Hematopoietic multipotent progenitor cell treated with erythropoietin and hydrocortisone succinate and interleukin-3 and kit ligand, for 4 days (in vitro differentiated cells): ENCODE results near the gene SCT.

Experiments
- DNase-seq: peaks from one replicate; pipeline ENCODE4 v3.0.0-alpha.2; 2015

SCT gene

DNA sequence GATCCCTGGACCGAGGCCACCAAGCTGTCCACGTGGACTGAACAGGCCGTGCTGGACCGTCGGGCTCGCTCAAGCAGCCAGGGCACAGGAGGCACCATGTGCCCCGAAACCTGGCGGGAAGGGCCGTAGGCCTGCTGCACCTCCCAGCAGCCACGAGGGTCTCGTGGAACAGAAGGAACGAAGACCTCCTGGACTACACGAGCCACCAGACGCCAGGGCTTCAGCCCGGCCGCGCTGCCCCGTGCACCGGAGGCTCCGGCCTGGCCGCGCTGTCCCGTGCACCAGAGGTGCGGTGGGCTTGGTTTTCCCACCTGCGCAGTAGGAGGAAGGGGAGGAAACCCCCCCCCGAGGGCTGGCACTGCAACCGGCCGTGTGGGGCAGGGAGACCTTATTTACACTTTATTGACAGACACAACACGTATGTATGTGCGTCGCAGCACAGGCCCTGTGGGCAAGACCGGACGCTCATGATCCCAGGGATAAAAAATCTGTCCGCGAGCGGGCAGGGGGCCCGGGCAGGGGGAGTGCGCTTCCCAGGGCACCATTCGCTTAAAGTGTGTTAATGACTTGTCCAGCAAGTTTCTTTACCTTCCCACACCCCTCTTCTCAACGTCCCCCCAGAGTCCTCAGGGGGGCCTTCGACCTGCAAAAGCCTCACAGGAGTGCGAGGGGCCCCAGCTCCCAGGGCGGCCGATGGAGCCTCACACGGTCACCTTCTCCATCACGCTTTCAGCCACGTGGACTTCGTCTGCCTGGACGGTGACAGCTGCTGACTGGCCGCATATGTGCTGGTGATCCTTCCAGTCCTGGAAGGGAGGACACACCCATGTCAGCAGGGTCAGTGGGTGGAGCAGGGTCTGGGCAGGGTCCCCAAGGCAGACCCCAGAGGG lies 17.1 kb upstream of the SCT start:
- DNase-seq: no peak

DNA sequence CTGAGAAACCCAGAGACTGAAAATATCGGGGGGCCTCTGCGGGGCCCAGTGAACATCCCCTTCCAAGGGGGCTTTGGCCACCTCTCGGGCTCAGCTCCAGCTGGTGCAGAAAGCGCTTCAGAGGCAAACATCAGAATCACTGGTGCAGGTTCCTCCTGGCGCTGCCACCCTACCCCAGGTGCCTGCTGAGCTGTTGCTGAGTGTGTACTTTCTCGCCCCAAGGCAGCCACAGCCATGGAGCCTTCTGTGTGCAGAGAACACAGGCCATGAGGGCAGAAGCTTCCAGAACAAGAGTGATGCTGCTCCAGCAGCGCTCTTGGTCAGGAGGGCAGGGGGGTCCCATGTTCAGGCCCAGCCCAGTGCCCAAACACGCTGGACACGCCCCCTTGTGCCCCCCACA lies 16.4 kb upstream of the SCT start:
- DNase-seq: no peak

DNA sequence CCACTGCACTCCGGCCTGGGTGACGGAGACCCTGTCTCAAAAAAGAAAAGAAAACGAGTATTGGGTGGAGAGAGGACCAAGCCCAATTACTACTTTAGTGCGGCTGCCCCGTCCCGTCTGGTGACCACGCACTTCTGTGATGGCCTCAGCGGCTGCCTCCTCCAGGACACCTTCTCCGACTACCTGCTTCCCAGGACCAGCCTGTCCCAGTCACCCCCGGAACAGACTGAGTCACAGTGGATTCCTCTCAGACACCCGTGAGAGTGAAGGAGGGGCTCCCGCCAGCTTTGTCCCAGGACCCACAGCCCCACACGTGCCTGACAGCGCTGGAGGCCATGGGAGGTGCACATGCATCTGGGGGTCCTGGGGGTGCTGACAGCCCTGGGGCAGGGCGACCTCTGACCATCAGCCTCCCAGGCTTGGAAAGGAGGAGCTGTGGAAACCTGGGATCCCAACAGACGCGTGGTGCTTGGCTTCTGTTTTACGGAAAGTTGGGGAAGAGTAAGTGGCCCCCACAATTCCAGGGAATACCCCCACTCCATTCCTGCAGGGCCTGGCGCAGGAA lies 14.9 kb upstream of the SCT start:
- DNase-seq: no peak

DNA sequence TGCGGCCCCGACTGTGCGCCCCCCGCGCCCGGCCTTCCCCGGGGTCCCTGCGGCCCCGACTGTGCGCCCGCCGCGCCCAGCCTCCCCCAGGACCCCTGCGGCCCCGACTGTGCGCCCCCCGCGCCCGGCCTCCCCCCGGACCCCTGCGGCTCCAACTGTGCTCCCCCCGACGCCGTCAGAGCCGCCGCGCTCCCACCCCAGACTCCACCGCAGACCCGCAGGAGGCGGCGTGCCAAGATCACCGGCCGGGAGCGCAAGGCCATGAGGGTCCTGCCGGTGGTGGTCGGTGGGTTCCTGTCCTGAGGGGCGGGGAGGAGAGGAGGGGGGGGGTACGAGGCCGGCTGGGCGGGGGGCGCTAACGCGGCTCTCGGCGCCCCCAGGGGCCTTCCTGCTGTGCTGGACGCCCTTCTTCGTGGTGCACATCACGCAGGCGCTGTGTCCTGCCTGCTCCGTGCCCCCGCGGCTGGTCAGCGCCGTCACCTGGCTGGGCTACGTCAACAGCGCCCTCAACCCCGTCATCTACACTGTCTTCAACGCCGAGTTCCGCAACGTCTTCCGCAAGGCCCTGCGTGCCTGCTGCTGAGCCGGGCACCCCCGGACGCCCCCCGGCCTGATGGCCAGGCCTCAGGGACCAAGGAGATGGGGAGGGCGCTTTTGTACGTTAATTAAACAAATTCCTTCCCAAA lies 13.2 kb upstream of the SCT start:
- peak; percentile 26 for DNase-seq

DNA sequence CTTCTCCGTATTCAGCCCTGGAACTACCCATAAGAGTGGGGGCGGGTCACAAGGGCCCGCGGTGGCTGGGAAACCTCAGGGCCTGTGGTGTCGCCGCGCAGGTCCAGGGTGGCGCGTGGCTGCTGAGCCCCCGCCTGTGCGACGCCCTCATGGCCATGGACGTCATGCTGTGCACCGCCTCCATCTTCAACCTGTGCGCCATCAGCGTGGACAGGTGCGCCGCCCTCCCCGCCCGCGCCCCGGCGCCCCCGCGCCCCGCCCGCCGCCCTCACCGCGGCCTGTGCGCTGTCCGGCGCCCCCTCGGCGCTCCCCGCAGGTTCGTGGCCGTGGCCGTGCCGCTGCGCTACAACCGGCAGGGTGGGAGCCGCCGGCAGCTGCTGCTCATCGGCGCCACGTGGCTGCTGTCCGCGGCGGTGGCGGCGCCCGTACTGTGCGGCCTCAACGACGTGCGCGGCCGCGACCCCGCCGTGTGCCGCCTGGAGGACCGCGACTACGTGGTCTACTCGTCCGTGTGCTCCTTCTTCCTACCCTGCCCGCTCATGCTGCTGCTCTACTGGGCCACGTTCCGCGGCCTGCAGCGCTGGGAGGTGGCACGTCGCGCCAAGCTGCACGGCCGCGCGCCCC lies 12.5 kb upstream of the SCT start:
- DNase-seq: peak; percentile 47

DNA sequence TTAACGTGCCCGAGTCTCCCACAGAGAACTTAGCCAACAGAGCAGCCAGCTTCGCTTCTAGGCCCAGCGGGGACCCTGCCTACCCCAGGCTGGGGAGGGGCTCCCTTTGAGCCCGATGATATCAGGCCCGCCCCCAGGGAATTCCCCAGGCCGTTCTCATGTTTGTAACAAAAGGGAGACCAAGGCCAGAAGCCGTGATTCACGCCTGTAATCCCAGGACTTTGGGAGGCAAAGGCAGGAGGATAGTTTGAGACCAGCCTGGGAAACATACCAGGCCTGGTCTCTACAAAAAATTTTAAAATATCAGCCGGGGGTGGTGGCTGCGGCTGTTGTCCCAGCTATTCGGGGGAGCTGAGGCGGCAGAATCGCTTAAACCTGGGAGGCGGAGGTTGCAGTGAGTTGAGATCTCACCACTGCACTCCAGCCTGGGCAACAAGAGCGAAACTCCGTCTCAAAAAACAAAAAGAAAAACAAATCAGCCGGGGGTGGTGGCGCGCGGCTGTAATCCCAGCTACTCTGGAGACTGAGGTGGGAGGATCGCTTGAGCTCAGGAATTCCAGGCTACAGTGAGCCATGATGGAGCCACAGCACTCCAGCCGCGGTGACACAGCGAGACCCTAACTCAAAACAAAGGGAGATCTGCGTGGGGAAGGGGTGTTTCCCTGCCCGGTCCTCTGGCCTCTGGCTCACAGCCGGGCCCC lies 11.8 kb upstream of the SCT start:
- no peak for DNase-seq

DNA sequence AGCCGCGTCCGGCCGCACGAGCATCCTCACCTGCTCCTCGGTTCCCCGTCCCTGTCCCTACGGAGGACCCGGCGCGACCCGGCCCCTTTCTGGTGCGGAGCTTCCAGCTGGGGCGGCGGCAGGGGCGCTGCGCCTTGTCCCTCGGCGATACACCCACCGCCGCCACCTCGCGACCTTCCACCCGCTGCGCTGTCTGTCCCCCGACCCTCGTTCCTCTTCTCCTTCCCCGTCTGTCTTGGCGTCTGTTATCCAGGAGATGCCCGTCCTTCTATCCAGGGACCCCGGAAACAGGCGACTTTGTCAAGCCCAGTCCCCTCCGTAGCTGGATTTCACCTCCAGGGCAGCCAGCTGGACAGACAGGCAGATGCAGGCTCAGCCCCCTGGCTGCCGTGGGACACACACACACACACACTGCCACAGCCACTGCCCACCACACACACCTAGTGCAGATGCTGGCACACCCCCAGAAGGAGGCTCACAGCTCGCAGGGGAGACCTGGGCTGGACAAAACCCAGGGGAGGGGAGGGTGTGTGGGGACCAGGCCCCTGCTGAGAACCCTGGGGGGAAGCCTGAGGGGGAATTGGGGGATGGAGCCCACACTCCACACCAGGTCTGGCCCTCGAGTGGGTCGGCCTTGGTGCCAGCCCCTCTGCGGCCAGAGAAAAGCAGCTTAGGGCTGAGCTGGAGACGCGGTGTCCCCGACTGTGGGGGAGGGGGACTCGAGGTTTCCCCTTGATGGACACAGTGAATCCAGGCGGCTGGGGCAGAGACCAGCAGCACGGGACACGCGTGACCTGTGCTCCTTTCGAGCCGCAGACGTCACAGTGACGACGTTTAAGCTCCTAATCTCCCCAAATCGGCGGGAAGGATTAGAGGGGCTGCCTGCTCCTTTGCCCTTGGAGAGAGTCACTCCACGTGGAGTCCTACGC lies 10.9 kb upstream of the SCT start:
- DNase-seq: no peak

DNA sequence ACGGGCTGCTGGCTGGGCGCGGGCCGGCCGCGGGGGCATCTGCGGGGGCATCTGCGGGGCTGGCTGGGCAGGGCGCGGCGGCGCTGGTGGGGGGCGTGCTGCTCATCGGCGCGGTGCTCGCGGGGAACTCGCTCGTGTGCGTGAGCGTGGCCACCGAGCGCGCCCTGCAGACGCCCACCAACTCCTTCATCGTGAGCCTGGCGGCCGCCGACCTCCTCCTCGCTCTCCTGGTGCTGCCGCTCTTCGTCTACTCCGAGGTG lies 10.3 kb upstream of the SCT start:
- no peak for DNase-seq

DNA sequence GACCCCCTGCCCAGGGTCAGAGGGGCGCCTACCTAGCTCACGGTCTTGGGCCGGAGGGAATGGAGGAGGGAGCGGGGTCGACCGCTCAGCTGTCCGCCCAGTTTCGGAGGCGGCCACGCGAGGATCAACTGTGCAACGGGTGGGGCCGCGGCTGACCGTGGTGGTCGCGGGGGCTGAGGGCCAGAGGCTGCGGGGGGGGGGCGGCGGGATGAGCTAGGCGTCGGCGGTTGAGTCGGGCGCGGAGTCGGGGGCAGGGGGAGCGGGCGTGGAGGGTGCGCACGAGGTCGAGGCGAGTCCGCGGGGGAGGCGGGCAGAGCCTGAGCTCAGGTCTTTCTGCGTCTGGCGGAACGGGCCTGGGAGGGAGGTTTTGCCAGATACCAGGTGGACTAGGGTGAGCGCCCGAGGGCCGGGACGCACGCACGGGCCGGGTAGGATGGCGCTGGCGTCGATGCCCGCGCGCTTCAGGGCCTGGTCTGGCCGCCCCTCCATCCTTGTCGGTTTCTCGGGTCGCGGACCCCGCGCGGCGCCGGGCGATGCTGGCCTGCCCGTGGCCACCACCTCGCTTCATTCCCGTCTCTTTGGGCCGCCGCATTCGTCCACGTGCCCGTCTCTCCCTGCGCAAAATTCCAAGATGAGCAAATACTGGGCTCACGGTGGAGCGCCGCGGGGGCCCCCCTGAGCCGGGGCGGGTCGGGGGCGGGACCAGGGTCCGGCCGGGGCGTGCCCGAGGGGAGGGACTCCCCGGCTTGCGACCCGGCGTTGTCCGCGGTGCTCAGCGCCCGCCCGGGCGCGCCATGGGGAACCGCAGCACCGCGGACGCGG lies 9.7 kb upstream of the SCT start, which contains the start of gene DRD4:
Gene DRD4 (plus strand): TSS at position 759 of the 822 bp plus-strand sequence. CDS start 36 bp downstream, at position 795.
- DNase-seq: no peak

DNA sequence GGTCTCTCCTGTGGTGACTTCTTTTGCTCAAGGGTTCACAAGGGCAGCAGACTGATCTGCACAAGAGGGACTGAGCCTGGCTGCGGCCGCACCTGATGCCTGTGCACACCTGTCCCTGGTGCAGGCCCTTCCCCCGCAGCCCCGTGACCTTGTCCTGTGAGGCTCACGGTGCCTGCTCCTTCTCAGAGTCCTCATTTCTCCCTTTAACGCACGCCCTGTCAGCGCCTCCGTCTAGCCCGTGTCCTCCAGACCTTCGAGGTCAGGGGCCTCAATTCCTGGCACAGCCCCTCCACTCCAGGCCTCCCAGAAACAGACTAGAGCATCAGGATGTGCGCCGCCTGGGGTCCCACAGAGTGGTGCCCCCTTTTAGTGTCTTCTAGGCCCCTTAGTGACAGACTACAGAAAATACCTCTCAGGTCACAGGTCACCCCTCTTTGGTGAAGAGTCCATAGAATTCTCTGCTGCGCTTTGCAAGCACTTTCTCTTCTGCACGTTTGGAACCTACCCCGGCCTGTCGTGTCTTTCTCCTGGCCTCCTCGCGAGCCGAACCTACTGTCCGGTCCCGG lies 9.0 kb upstream of the SCT start:
- no peak for DNase-seq

DNA sequence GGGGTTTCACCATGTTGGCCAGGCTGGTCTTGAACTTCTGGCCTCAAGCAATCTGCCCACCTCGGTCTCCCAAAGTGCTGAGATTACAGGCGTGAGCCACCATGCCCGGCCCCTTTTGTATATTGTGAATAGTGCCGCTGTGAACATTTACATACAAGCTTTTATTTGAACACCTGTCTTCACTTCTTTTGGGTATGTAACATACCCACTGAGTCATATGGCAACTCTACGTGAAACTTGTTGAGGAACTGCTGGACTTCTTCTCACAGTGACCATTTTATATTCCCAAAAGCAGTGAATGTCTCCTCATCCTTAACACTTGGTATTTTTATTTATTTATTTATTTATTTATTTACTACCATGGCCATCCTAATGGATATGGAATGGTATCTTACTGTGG lies 3.9 kb upstream of the SCT start:
- DNase-seq: no peak

DNA sequence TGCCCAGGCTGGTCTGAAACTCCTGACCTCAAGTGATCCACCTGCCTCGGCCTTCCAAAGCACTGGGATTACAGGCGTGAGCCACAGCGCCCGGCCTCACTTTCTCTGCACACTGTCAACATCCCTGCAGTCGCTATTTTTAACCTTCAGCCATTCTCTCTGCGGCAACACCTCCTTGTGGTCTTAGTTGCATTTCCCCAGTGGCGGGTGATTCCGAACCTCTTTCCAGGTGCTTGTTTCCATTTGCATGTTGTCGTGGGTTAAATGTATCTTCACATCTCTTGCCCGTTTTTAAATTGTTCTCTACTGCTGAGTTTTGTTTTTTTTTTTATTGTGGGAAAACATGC lies 2.2 kb upstream of the SCT start:
- peak; percentile 32 for DNase-seq

DNA sequence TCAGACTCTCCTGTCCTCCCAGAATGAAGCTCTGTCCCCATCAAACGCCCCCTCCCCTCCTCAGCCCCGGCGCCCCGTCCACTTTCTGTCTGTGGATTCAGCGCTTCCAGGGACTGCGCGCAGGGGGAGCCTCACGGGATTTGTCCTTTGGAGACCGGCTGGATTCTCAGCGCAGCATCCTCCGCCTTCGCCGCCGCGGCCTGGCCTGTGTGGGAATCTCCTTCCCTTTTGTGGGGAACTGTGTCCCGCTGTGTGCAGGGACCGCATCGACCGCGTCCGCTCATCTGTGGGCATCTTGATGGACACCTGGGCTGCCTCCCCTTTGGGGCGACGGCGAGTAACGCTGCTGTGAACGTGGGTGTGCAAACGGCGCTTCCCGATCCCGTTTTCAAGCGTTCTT lies 1.1 kb upstream of the SCT start:
- DNase-seq: no peak

DNA sequence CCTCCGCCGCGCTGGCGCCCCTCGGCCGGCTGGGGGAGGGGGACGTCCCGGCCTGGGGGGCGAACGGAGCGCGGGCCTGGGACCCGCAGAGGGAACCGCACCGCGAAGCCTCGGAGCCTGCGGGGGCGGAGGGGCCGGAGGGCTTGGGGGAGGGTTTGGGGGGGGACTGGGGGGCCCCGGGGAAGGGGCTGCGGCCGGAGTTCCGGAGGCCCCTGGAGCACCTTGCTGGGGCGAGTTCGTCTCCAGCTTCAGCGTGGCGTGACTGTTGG lies 261 bp upstream of the SCT start:
- DNase-seq: no peak

DNA sequence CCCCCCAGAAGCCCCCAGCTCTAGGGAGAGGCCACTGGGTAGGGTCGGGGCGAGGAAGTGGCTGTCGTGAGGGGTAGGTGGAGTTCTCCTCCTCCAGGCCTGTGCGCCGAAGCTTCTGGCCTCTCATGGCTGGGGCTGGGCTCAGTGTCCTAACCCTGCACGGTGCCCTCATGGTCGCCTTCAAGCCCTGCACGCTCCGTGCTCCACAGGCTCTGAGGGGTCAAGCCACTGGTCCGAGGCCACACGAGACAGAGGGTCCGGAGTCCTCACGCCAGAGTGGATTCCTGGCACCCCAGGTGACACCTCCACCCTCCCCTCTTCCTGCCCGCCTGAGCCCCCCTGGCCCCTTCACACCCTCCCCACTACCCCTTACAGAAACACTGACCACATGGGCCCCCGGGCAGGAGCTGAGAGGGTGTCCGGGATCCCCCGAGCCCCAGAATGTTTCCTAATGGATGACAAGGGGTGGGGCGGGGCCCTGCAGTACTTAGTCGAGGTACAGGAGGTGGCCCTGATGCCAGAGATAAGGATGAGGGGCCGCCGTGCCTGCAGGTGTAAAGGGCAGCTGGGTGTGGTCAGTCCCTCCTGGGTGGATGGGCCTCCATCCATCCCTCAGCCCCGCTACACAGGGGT lies 1.2 kb downstream of the SCT start:
- DNase-seq: no peak

DNA sequence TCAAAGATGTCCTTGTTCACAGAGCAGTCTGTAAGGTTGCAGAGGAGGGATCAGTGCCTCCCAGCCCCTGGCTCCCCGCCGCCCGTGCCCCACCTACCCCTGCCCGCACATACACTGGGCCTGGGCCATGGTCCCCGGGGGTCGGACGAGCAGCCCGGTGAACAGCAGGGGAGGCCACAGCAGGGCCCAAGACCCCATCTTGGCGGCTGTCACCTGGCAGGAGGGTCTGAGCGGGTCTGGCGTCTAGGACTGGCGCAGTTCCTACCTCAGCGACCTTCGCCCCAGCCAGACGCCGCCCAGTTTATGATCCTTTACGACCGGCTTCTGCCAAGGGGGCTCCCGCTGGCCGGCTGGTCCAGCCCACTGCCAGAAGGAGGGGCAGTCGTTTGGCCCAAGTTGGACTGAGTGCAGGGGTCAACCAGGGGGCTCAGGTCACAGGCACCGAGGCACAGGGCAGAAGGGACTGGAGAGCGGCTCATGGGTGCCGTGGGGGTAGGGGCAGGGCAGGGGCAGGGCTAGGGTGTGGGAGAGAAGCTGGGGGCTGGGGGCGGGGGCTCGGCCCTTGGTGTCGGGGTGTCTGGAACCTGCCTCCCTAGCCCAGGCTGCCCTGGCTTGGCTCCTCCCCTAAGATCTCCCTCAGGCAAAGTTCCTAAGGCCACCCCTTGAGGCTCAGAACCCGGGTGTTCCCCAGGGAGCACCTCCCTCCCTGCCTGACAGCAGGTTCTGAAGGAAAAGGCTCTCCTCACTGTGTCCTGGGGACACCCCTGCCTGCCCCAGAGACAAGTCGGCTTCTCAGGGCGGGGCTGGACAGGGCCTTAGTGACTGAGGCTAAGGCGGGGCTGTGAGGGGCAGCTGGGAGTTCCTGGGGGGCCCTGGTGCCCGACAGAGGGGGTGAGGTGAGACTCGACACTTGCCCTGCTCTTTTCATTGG lies 2.0 kb downstream of the SCT start, which contains the start of gene CDHR5:
Gene CDHR5 (minus strand): TSS at position 251 of the 931 bp plus-strand sequence. CDS start 53 bp downstream, at position 198.
- no peak for DNase-seq

DNA sequence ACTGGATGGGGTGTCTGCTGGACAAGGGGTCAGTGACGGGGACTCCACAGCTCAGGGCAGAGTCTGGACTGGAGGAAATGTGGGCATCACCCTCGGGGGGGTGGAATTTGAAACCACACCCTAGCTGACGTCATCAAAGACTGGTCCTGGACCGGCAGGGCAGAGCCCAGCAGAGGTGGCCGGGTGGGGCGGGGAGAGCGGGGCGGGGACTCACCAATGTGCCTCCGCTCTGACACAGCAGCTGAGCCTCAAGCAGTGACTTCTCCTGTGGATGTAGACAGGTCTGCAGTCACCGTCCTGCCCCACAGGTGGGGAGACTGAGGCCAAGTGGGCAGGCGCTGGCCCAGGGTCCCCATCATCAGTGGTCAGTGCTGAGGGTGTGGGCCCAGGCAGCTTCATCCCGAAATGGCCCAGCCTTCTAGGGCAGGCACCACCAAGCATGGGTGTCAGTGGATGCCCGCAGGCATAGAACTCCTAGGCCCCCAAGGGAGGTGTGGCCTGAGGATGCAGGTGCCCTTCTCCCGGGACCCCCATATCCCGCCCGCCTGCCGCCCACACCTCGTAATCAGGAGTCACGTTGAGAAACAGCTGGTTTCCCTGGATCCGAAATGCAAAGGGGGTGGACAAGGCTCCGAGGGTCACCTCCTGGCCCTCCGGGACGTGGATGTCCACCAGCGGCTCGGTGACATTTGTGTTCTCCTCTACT lies 2.8 kb downstream of the SCT start:
- no peak for DNase-seq

DNA sequence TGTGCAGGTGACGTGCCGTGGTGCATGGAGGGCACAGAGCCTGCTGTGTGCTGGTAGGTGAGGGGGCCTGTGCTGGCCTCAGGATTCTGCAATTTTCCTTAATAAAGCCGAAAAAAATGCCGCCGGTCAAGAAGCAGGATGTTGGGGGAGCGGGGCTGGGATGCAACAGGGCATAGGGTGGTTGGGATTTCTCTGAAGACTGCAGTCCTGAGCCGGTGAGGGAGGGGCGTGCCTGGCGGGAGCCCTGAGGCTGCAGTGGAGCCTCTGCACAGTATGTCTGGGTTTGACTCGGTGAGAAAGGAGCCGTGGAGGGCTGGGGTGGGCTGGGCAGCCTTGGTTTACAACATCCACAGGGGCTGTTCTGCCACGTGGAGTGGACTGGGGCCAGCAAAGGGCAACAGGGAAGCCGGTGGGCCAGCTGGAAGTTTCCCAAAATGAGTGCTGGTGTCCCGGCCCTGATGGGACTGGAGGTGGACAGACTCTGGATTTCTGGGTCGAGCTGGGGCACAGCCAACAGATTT lies 3.6 kb downstream of the SCT start:
- no peak for DNase-seq
